ENCODE data around the gene DCTN5. TPM values are rescaled to one million over a fixed set of nuclear protein-coding genes. Genes with fewer than 3 reads are reported as not detected.

The DCTN5 gene
- total and polyA plus RNA-seq, 2 donors (not counting 1 experiment from before 2014, with no cell fraction given): 39.6 to 96.7 TPM

GRCh38 chr16:23724096-23724784, 83.0 kb downstream of the DCTN5 start:
- Histone ChIP-seq H4K20me1 (ENCODE audit: control insufficient read depth, extremely low read depth, insufficient read depth, low read length) (no peaks in the 10 kb centered on the region), H3K27me3 (ENCODE audit: control insufficient read depth, insufficient read depth, low read length) (no peaks in the 10 kb centered on the region), H3K9ac (ENCODE audit: insufficient read depth, low read length) (no peak overlapping the region), H3K4me3 (replicated peaks in 1 of 4; ENCODE audit: control extremely low read depth in 1 of 4, insufficient read depth in 1 of 4, low read depth in 3 of 4, low read length in 4 of 4) (no peak overlapping the region), H3K4me1 (ENCODE audit: control insufficient read depth, extremely low read depth, insufficient read depth, low read length) (no peaks in the 10 kb centered on the region), H3K36me3 (ENCODE audit: control insufficient read depth, insufficient read depth, low read length) (no peaks in the 10 kb centered on the region), H3K9me3 (ENCODE audit: control insufficient read depth, insufficient read depth, low read depth, low read length) (no peaks in the 10 kb centered on the region), H2AFZ (ENCODE audit: low read length) (no peak overlapping the region), H3K27ac (ENCODE audit: insufficient read depth, low read length) (no peak overlapping the region), H3K79me2 (ENCODE audit: control insufficient read depth, insufficient read depth, low read length) (no peaks in the 10 kb centered on the region), H3K4me2 (ENCODE audit: extremely low read depth, insufficient read depth, low read length) (no peak overlapping the region)
- DNase-seq (ENCODE audit: low read depth in 2 of 2): peak in 1 of 2 donors; percentile 31
- TF ChIP-seq EZH2 (IDR thresholded peaks at IDR 0.05; ENCODE audit: low read length, missing control alignments) (no peak), CTCF (conservative IDR thresholded peaks at IDR 0.05 in 1 of 2, IDR thresholded peaks at IDR 0.05 in 1 of 2; ENCODE audit: low read depth in 1 of 2, low read length in 2 of 2) (no peak)

DNA sequence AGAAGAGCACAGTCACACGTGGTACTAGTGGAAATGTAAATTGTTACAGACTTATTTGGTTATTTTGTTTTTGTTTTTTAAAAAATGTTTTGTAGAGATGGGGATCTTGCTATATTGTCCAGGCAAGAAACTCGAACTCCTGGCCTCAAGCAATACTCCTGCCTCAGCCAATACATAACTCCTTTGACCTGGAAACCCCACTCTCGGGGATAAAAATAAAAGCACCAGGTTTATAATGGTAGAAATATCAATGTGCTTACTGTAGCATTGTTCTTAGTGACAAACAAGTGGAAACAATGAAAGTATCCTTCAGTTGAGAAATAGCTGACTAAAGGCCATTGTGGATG, 83.5 kb downstream of the DCTN5 start:
- H3K79me2 ChIP-seq (ENCODE audit: control insufficient read depth, insufficient read depth, low read length): no peaks in the 10 kb centered on the region
- TF ChIP-seq CTCF (conservative IDR thresholded peaks at IDR 0.05 in 1 of 2, IDR thresholded peaks at IDR 0.05 in 1 of 2; ENCODE audit: low read depth in 1 of 2, low read length in 2 of 2) (no peak), EZH2 (IDR thresholded peaks at IDR 0.05; ENCODE audit: low read length, missing control alignments) (no peak)
- H4K20me1 ChIP-seq (ENCODE audit: control insufficient read depth, extremely low read depth, insufficient read depth, low read length): no peaks in the 10 kb centered on the region
- H3K9me3 ChIP-seq (ENCODE audit: control insufficient read depth, insufficient read depth, low read depth, low read length): no peaks in the 10 kb centered on the region
- H3K4me3 ChIP-seq (replicated peaks in 1 of 4; ENCODE audit: control extremely low read depth in 1 of 4, insufficient read depth in 1 of 4, low read depth in 3 of 4, low read length in 4 of 4): no peak overlapping the region
- H2AFZ ChIP-seq (ENCODE audit: low read length): no peak overlapping the region
- no peak for DNase-seq (ENCODE audit: low read depth in 2 of 2)
- H3K27me3 ChIP-seq (ENCODE audit: control insufficient read depth, insufficient read depth, low read length): no peaks in the 10 kb centered on the region
- H3K4me1 ChIP-seq (ENCODE audit: control insufficient read depth, extremely low read depth, insufficient read depth, low read length): no peaks in the 10 kb centered on the region
- no peak overlapping the region for H3K9ac ChIP-seq (ENCODE audit: insufficient read depth, low read length)
- no peak overlapping the region for H3K4me2 ChIP-seq (ENCODE audit: extremely low read depth, insufficient read depth, low read length)
- H3K36me3 ChIP-seq (ENCODE audit: control insufficient read depth, insufficient read depth, low read length): no peaks in the 10 kb centered on the region
- H3K27ac ChIP-seq (ENCODE audit: insufficient read depth, low read length): no peak overlapping the region

- Histone ChIP-seq H3K4me3 (replicated peaks in 1 of 4; ENCODE audit: control extremely low read depth in 1 of 4, insufficient read depth in 1 of 4, low read depth in 3 of 4, low read length in 4 of 4) (no peak overlapping the region), H3K9ac (ENCODE audit: insufficient read depth, low read length) (no peak overlapping the region), H3K27ac (ENCODE audit: insufficient read depth, low read length) (no peak overlapping the region), H2AFZ (ENCODE audit: low read length) (no peak overlapping the region), H3K9me3 (ENCODE audit: control insufficient read depth, insufficient read depth, low read depth, low read length) (no peaks in the 10 kb centered on the region), H3K36me3 (ENCODE audit: control insufficient read depth, insufficient read depth, low read length) (no peaks in the 10 kb centered on the region), H3K79me2 (ENCODE audit: control insufficient read depth, insufficient read depth, low read length) (no peaks in the 10 kb centered on the region), H3K4me1 (ENCODE audit: control insufficient read depth, extremely low read depth, insufficient read depth, low read length) (no peaks in the 10 kb centered on the region), H3K4me2 (ENCODE audit: extremely low read depth, insufficient read depth, low read length) (no peak overlapping the region), H3K27me3 (ENCODE audit: control insufficient read depth, insufficient read depth, low read length) (no peaks in the 10 kb centered on the region), H4K20me1 (ENCODE audit: control insufficient read depth, extremely low read depth, insufficient read depth, low read length) (no peaks in the 10 kb centered on the region)
- TF ChIP-seq CTCF (conservative IDR thresholded peaks at IDR 0.05 in 1 of 2, IDR thresholded peaks at IDR 0.05 in 1 of 2; ENCODE audit: low read depth in 1 of 2, low read length in 2 of 2) (no peak), EZH2 (IDR thresholded peaks at IDR 0.05; ENCODE audit: low read length, missing control alignments) (no peak)
- DNase-seq (ENCODE audit: low read depth in 2 of 2): no peak
These were observed 85.4 kb downstream of the DCTN5 start for GRCh38 chr16:23726710-23727109.

Other genes with a start within 250 kb of the DCTN5 start
- 10.8 and 17.5 TPM in 2 replicates for gene COG7, start 188.3 kb upstream of the DCTN5 start, total RNA-seq
- gene COG7, start 188.3 kb upstream of the DCTN5 start, polyA plus RNA-seq: 20.6 and 20.9 TPM in 2 replicates
- 19.5 and 22.9 TPM in 2 replicates for gene GGA2, start 131.0 kb upstream of the DCTN5 start, total RNA-seq
- 29.6 and 34.7 TPM in 2 replicates for gene GGA2, start 131.0 kb upstream of the DCTN5 start, polyA plus RNA-seq
- 28.2 and 40.3 TPM in 2 replicates for gene EARS2, start 84.1 kb upstream of the DCTN5 start, total RNA-seq
- 27.3 and 31.7 TPM in 2 replicates for gene EARS2, start 84.1 kb upstream of the DCTN5 start, polyA plus RNA-seq
- 68.8 and 101 TPM in 2 replicates for gene UBFD1, start 83.7 kb upstream of the DCTN5 start, total RNA-seq
- 59.6 and 66.6 TPM in 2 replicates for gene UBFD1, start 83.7 kb upstream of the DCTN5 start, polyA plus RNA-seq
- gene NDUFAB1, start 45.1 kb upstream of the DCTN5 start, total RNA-seq: 76.3 and 98.4 TPM in 2 replicates
- gene NDUFAB1, start 45.1 kb upstream of the DCTN5 start, polyA plus RNA-seq: 105 and 127 TPM in 2 replicates
- 8.1 and 9.2 TPM in 2 replicates for gene PALB2, start 156 bp upstream of the DCTN5 start, total RNA-seq
- gene PALB2, start 156 bp upstream of the DCTN5 start, polyA plus RNA-seq: 7.7 and 7.9 TPM in 2 replicates
- 0.77 and 6.3 TPM in 2 replicates for gene PLK1, start 37.4 kb downstream of the DCTN5 start, total RNA-seq
- gene PLK1, start 37.4 kb downstream of the DCTN5 start, polyA plus RNA-seq: 16.2 and 84.4 TPM in 2 replicates
- under 0.01 and 0.83 TPM in 2 replicates for gene ERN2, start 71.8 kb downstream of the DCTN5 start, total RNA-seq
- gene ERN2, start 71.8 kb downstream of the DCTN5 start, polyA plus RNA-seq: 0.07 TPM in 1 of 2 replicates, not detected in the other
- not detected in 2 replicates for gene CHP2, start 113.6 kb downstream of the DCTN5 start, total RNA-seq
- not detected in 2 replicates for gene CHP2, start 113.6 kb downstream of the DCTN5 start, polyA plus RNA-seq
- gene PRKCB, start 194.5 kb downstream of the DCTN5 start, total RNA-seq: under 0.01 TPM in 1 of 2 replicates, not detected in the other
- 0.01 and 0.03 TPM in 2 replicates for gene PRKCB, start 194.5 kb downstream of the DCTN5 start, polyA plus RNA-seq